Pancreas (tissue), 10 donors: ENCODE measurements around the gene GNAT2. TPM values are rescaled to one million over a fixed set of nuclear protein-coding genes. Genes with fewer than 3 reads are reported as not detected.
A peak's percentile ranks its signal among the peaks of the same experiment; 100 is the strongest.

Experiments used
- ATAC-seq, 4 donors: fragments of 200-7000 bp; cut with Tn5 transposase; one replicate each; pipeline versions ENCODE4 v1.8.0 to v1.9.1; 2020; ENCODE audit warnings: mild to moderate bottlenecking in 4 of 4, moderate library complexity in 4 of 4
- DNase-seq, 6 donors: peaks; one replicate each; pipeline ENCODE4 v3.0.0-alpha.2; 2020
- FAIRE-seq: peaks from 2 replicates; lab custom pipeline; 2012; peaks lifted over from hg19 to GRCh38; lab: Jason Lieb, UNC
- H3K27ac ChIP-seq, 4 donors: fragments of 200-600 bp; sonication (generic); 1 replicate in 3 of 4; 2 replicates in 1 of 4; pipeline versions ENCODE4 v1.5.0 to v1.8.0; 2020
- H3K27me3 ChIP-seq, 4 donors: fragments of 200-600 bp; one replicate each; pipeline ENCODE4 v1.8.0; 2021
- H3K36me3 ChIP-seq, 3 donors: fragments of 200-600 bp; sonication (generic) in 1 of 3; one replicate each; pipeline versions ENCODE4 v1.5.0 to v1.8.0; 2020 to 2021
- H3K4me1 ChIP-seq, 3 donors: fragments of 200-600 bp; one replicate each; pipeline ENCODE4 v1.8.0; 2021
- H3K4me3 ChIP-seq, 4 donors: fragments of 200-600 bp; sonication (generic) in 2 of 4; one replicate each; pipeline versions ENCODE4 v1.5.0 to v1.8.0; 2020 to 2021
- H3K9me3 ChIP-seq, 4 donors: fragments of 200-600 bp; one replicate each; pipeline ENCODE4 v1.8.0; 2021
- CTCF ChIP-seq, 4 donors: fragments of 200-600 bp; sonication (generic) in 3 of 4; IDR thresholded peaks; one replicate each; pipeline versions ENCODE4 v1.5.0 to v1.8.0; 2021; ENCODE audit warnings: antibody characterized with exemption in 4 of 4
- WGBS, 2 donors: extraction: QIAGEN DNeasy Blood & Tissue Kit; methylation state at CpG; one replicate each; pipeline ENCODE4 v1.1.7; 2013; 5-methylcytosine and 5-hydroxymethylcytosine counted together
- intact Hi-C, 3 donors: fragments of 100-400 bp; cut with DNase I; formaldehyde crosslinking; loops; one replicate each; pipeline versions ENCODE4 v1.11.1 to v1.14.2; 2022
- polyA plus RNA-seq, 2 donors: library from polyadenylated mRNA; stranded (reverse); fragments of 200-250 nt; gene quantifications; one replicate each; pipeline ENCODE4 v1.2.3, GENCODE V29; 2013
- total RNA-seq, 6 donors: library from RNA; stranded (reverse); fragmentation: NEBNext Ultra II Directional in 4 of 6; extraction: Animal tissue kit (Norgen Biotek cat#: 25700) in 4 of 6; gene quantifications; one replicate each; pipeline versions ENCODE4 v1.2.1 to v1.2.4, GENCODE V29; 2021 to 2023
- donor health status: healthy with polysubstance abuse.
- donor health status: DM: no; HTN: no; CAD: no; lungs with moderate emphysema.
- donor health status: DM: no; HTN: no; CAD: no.
- donor health status: control.
- donor health status: control.
- donor health status: Bipolar disorder and iron deficiency.
- donor health status: DM: yes; HTN: yes; CAD: no.
- donor health status: DM: no; HTN: no; CAD: no.
- donor health status: DM: no; HTN: no; CAD: no.
- donor health status: DM: yes; HTN: yes; CAD: no.

GNAT2 gene
- total and polyA plus RNA-seq, 8 donors: 0.60 to 0.82 TPM; not detected in 6

GRCh38 chr1:109653306-109653705 is 33.9 kb upstream of the GNAT2 start:
- Histone ChIP-seq H3K36me3 (no peaks in the 10 kb centered on the region), H3K4me1 (peaks cover 0 to 6% (median 5%) of the 10 kb centered on the region in 3 donors), H3K9me3 (no peaks in the 10 kb centered on the region), H3K4me3 (no peak overlapping the region), H3K27me3 (no peaks in the 10 kb centered on the region), H3K27ac (no peak overlapping the region)
- no peak for ATAC-seq
- TF ChIP-seq CTCF (IDR thresholded peaks at IDR 0.05): no peak
- DNase-seq: no peak
- FAIRE-seq: no peak
- intact Hi-C loops: no loop called here
- WGBS, 2 donors: 46 to 54% methylated on average over 2 of the region's 2 CpGs

- no peak for FAIRE-seq
These were observed 33.0 kb upstream of the GNAT2 start for GRCh38 chr1:109652402-109652801.

GRCh38 chr1:109650609-109651008 is 31.2 kb upstream of the GNAT2 start:
- FAIRE-seq (no peak), DNase-seq (no peak), ATAC-seq (no peak)
- peaks cover 0 to 6% (median 5%) of the 10 kb centered on the region in 3 donors for H3K4me1 ChIP-seq
- WGBS, 2 donors: 58 to 73% methylated on average over 3 of the region's 3 CpGs
- H3K27ac ChIP-seq: no peak overlapping the region
- intact Hi-C loops: no loop called here
- H3K4me3 ChIP-seq: no peak overlapping the region
- no peaks in the 10 kb centered on the region for H3K9me3 ChIP-seq
- H3K27me3 ChIP-seq: no peaks in the 10 kb centered on the region
- no peak for TF ChIP-seq CTCF (IDR thresholded peaks at IDR 0.05)
- no peaks in the 10 kb centered on the region for H3K36me3 ChIP-seq

More at GRCh38 chr1:109652402-109652801, 33.0 kb upstream of the GNAT2 start:
- H3K4me3 ChIP-seq: no peak overlapping the region
- no peak for TF ChIP-seq CTCF (IDR thresholded peaks at IDR 0.05)
- H3K27ac ChIP-seq: no peak overlapping the region
- intact Hi-C loops: no loop called here
- no peak for ATAC-seq
- no peaks in the 10 kb centered on the region for H3K9me3 ChIP-seq
- peaks cover 0 to 6% (median 5%) of the 10 kb centered on the region in 3 donors for H3K4me1 ChIP-seq
- 30 to 38% methylated on average over 2 of the region's 2 CpGs for WGBS, 2 donors
- H3K36me3 ChIP-seq: no peaks in the 10 kb centered on the region
- DNase-seq: no peak
- H3K27me3 ChIP-seq: no peaks in the 10 kb centered on the region

GRCh38 chr1:109649491-109649914 is 30.1 kb upstream of the GNAT2 start:
- DNase-seq (peak in 1 of 6 donors; percentile 2), FAIRE-seq (no peak), ATAC-seq (peak in 3 of 4 donors; percentile 35 to 58 (median 43))
- no peaks in the 10 kb centered on the region for H3K9me3 ChIP-seq
- H3K36me3 ChIP-seq: no peaks in the 10 kb centered on the region
- no peak overlapping the region for H3K4me3 ChIP-seq
- H3K4me1 ChIP-seq: no peaks in the 10 kb centered on the region
- H3K27me3 ChIP-seq: no peaks in the 10 kb centered on the region
- H3K27ac ChIP-seq: no peak overlapping the region
- no peak for TF ChIP-seq CTCF (IDR thresholded peaks at IDR 0.05)
- 44 to 66% methylated on average over 4 of the region's 4 CpGs for WGBS, 2 donors
- intact Hi-C loops: no loop called here

GRCh38 chr1:109644670-109645069 is 25.3 kb upstream of the GNAT2 start:
- H3K27me3 ChIP-seq: no peaks in the 10 kb centered on the region
- H3K4me3 ChIP-seq: no peak overlapping the region
- 19% methylated on average over 10 of the region's 10 CpGs; no CpG with 5 or more reads in 1 of the 2 donors for WGBS, 2 donors
- TF ChIP-seq CTCF (IDR thresholded peaks at IDR 0.05): no peak
- no peaks in the 10 kb centered on the region for H3K9me3 ChIP-seq
- no peak overlapping the region for H3K27ac ChIP-seq
- ATAC-seq (no peak), FAIRE-seq (no peak), DNase-seq (no peak)
- peaks cover 0 to 6% (median 0%) of the 10 kb centered on the region in 3 donors for H3K4me1 ChIP-seq
- no peaks in the 10 kb centered on the region for H3K36me3 ChIP-seq
- intact Hi-C loops: loop anchor here in 1 of 3 donors (5.0 kb wide), 1 partner anchor 128 kb away; no protein-coding TSS in a partner anchor
